ENCODE data around the gene XRCC3.

GRCh38 chr14:103668117-103668516 lies 47.1 kb downstream of the XRCC3 start:
- TF ChIP-seq POLR2A (IDR thresholded peaks at IDR 0.05): no peak
- no peak for TF ChIP-seq CTCF (IDR thresholded peaks at IDR 0.05)
- TF ChIP-seq POLR2AphosphoS5 (IDR thresholded peaks at IDR 0.05; ENCODE audit: insufficient read depth in 1 of 2, low read depth in 1 of 2): no peak

All from vagina (tissue), 2 donors.